ENCODE data around the gene NDUFAF5.
"Not testable (repeated sequence)": the region's sequence is repeated elsewhere in the genome, so short reads cannot be mapped to it uniquely, and the experiment has no call there.

The NDUFAF5 gene, protein sequence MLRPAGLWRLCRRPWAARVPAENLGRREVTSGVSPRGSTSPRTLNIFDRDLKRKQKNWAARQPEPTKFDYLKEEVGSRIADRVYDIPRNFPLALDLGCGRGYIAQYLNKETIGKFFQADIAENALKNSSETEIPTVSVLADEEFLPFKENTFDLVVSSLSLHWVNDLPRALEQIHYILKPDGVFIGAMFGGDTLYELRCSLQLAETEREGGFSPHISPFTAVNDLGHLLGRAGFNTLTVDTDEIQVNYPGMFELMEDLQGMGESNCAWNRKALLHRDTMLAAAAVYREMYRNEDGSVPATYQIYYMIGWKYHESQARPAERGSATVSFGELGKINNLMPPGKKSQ

DNA sequence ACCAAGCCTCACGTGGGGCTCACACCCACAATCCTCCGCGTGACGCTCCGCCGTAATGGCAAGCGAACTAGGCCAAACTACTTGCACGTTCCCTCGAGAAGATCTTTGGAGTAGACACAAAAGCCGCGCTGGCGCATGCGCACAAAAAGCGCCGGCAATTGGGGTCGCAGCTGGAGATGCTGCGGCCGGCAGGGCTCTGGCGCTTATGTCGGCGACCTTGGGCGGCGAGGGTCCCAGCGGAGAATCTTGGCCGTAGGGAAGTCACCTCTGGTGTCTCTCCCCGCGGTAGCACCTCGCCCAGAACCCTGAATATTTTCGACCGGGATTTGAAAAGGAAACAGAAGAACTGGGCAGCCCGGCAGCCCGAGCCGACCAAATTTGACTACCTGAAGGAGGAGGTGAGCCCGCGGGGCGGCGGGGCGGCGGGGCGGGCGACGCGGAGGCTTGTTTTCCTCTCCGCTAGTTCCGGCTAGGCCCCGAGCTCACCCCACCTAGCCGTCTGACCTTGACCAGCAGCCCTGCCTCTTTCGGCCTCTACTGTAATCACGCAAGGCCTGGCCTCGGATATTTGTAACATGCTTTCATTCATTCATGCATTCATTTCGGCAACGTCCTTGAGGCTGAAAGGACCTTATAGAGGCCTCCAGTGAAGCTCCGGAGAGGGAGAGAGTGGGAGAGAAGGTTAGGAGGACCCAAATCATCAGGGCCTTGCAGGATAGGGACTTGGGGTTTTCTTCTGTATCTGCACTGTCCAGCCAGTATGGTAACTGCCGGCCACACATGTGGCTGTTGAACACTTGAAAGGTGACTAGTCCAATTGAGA, at the start of gene NDUFAF5, which contains the start of gene ESF1:
Gene NDUFAF5 (plus strand): TSS at position 136 of the 823 bp plus-strand sequence. CDS start 41 bp downstream, at position 177.
Gene ESF1 (minus strand): TSS at position 27 of the 823 bp plus-strand sequence. CDS start 1,779 bp downstream, outside the sequence.
- DNase-seq (ENCODE audit: low spot score) = peak; percentile 92

DNA sequence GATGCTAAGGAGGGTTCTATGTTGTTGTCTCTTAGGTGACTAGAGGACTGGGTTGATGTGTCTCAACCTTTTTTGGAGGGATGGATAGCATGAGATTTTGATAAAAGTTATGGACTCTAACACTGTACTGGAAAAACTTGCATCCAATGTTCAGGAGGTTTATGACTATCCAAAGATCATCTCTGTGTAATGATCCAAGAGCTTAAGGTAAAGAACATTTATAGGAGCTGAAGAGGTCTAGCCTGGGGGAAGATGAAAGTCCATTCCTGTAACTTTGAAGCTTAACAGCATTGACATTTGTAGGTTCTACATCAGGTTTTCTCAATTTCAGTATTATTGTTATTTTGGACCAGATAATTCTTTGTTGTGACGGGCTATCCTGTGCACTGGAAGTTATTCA, 49.0 kb upstream of the NDUFAF5 start:
- no peak for DNase-seq (ENCODE audit: low spot score)

DNA sequence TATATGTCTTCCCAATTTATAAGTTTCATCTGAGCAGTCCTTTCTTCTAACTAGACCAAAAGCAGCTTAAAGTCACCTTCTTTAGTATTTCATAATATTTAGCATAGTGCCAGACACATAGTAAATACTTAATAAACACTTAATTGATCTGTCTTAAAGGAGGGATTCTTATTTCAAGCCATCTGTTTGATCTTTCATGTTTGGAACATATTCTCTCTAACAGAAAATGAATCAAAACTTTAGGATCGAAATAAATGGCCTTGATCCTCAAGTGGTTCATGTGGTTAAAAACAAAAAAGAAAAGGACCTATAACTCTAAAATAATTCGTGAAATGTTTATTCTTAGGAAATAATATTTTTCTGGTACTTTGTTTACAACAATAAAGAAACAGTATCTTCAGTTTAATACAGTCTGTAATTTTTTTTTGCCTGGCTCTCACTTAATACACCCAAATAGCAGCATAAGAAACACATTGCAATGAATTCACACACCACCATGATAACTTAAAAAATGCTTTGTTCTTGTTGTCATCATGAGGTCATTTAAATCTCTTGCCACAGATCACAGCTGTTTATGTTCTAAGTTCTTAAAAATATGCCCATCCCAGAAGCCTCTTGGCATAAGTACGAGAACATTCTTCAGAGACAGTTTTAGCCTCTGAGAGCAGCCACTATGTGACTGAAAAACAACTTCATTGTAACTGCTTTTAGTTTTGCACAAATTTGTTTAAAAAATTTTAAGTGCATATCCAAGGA, 48.2 kb upstream of the NDUFAF5 start:
- no peak for DNase-seq (ENCODE audit: low spot score)

DNA sequence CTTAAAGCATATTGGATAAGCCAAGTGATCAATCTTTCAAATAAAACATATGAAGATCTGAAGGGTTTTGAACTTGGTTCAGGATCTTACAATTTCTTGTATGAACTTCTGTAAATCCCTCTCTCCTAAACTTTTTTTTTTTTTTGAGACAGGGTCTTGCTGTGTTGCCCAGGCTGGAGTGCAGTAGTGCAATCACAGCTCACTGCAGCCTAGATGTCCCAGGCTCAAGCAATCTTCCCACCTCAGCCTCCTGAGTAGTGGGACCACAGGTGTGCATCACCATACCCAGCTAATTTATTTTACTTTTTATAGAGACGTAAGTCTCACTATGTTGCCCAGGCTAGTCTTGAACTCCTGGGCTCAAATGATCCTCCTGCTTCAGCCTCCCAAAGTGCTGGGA, 46.6 kb upstream of the NDUFAF5 start:
- DNase-seq (ENCODE audit: low spot score) = not testable (repeated sequence)

DNA sequence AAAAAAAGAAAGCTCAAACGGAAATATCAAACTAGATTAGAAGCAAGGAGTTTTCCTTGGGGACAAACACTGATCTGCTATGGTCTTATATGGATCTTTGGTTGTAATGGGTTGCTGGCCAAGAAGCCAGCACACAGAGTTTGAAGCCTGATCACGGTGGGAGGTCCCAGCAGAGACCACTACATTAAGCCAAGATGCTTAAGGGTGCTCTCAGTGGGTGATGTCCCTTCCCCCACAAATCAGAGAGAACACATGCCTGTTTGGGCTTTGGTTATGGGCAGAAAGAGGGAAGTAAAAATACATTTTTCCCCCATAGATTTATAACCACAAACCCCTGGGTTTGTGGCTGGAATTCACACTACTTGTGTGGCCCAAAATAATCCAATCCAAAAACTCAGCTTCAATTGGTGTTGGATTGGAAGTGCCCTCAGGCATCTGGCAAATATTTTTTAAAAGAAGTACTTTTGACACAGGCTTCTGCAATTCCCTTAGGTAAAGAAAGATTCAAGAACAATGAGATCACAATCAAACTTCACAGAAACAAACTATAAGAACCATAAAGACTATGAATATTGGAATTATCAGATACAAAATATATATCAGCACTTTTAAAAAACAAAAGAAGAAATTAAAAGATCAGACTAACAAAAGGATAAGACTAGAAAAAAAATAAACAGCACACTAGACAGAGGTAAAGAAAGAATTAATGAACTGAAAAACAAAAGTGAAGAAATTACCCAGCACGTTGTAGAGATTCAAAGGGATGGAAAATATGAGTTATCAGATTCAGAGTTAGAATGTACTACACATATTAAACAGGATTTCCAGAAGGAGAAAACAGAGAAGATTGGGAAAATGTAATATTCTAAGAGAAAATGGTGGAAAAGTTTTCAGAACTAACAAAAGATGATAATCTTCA, 44.8 kb upstream of the NDUFAF5 start:
- no peak for DNase-seq (ENCODE audit: low spot score)

DNA sequence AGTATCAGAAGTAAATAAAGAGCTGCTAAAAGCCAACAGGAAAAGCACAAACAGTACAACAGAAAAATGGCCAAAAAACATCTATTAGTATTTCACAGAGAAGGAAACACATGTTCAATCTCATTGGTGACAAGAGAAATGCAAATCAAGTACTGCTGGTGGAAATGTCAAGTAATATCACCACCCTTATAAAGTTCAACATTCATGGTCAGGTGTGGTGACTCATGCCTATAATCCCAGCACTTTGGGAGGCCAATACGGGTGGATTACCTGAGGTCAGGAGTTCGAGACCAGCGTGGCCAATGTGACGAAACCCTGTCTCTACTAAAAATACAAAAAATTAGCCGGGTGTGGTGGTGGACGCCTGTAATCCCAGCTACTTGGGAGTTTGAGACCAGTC, 42.9 kb upstream of the NDUFAF5 start:
- DNase-seq (ENCODE audit: low spot score) = no peak

DNA sequence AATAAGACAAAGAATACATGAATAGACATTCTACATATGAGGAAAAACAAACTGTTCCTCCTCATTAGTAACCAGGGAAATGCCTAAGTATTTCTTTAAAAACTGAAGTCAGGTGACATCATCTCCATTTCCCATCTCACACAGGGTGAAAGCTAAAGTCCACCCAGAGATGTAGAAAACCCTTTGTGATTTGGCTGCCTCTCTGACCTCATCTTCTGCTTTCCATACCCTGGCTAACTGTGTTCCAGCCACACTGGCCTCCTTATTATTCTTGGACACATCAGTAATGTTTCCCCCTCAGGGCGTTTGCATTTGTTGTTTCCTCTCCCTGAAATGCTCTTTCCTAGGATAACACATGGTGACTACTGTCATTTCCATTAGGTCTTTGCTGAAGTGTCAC, 40.5 kb upstream of the NDUFAF5 start:
- DNase-seq (ENCODE audit: low spot score) = no peak

DNA sequence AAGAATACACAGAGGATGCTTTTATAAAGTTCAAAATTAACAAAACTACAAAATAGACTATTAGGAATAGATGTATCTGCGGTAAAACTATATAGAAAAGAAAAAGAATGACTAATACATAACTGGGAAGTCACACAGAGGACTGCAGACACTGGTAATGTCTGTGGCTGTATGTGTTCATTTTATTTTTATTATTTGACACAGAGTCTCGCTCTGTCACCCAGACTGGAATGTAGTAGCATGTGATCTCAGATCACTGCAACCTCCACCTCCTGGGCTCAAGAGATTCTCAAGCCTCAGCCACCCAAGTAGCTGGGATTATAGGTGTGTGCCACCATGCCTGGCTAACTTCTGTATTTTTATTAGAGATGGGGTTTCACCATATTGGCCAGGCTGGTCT, 39.0 kb upstream of the NDUFAF5 start:
- no peak for DNase-seq (ENCODE audit: low spot score)

DNA sequence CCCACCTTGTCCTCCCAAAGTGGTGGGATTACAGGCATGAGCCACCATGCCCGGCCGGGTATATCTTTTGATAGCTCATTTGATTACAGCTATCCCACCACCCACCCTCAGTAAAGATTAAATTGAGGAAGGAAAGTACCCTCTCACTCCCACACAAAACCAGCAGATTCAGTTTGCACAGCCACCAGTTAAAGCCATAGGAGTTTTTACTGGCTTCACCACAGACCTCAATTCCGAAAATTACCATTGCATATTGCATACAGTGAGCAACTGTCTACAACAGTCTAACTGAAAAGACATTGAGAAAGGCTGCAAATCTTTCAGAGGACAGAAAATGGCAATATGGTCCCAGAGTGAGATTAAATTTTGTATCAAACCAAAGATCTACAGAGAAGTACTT, 35.0 kb upstream of the NDUFAF5 start:
- no peak for DNase-seq (ENCODE audit: low spot score)

DNA sequence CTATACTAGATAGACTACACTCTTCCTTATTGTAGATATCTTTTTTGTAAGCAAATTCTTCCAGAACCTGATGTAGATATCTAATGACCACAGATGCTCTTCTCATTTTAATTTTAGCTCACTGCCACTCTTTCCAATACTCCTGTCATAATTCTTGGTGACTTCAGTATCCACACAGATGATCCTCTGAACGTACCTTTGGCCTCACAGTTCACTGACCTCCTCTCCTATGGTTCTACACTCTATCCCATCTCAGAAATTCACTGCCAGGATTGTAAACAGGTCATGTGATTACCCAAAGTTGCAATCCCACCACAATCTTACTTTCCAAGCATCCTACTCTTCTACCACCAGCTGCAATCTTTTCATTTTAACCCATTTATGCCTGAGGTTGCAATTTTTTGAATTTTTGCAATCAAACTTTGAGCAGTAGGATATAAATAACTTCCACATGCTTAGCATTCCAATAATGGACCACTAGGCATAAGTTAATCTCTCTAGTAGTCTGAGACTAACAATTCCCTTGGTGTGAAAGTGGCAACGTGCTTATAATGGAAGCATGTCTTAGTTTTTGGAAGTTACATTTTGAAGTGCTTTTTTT, 31.3 kb upstream of the NDUFAF5 start:
- no peak for DNase-seq (ENCODE audit: low spot score)

DNA sequence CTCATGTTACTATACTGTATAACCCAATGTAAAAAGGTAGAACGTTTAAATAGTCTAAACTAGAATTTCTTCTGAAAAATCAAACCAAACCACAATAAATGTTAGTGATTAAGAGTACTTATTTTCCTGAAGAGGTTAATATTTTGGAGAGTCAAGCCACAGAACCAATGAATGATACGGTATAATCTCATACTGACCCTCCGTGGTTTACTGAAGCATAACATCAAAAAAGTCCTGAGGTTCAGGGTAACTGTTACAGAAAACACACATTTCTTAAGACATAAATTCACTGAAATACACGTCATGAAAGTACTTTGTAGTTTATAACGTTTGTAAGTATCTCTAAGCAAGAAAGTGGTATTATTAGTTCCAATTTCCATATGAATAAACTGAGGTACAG, 29.0 kb upstream of the NDUFAF5 start:
- DNase-seq (ENCODE audit: low spot score) = no peak

DNA sequence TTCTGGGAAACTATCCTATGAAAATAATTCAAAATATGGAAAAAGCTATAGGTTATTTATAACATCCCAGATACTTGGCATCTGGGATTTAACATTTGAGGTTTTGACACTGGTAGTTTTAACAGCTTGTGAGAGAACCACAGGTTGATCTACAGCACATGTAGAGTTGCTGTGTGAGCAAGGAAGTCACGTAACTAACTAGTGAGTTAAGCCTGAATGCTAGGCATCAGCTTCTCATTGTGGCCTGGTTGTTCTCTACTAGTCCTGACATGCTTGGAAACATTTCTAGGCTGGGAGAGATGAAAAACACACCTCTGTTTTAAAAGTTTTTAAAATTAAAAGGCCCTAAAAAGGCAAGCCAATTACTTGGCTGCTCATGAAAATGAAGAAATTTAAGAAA, 28.3 kb upstream of the NDUFAF5 start:
- no peak for DNase-seq (ENCODE audit: low spot score)

DNA sequence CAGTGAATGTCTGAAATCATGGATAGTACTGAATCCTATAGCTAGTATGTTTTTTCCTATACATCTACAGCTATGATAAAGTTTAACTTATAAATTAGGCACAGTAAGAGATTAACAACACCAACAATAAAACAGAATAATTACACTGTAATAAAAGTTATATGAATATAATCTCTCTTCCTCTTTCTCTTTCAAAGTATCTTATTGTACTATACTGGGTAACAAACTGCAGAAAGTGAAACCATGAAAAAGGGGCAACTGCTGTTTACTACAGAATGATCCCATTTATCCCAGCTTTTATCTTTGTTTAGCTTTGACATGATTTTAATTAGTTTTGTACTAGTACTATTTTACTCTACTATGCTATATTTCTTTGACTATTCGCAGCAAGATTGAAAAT, 25.9 kb upstream of the NDUFAF5 start:
- DNase-seq (ENCODE audit: low spot score) = no peak

DNA sequence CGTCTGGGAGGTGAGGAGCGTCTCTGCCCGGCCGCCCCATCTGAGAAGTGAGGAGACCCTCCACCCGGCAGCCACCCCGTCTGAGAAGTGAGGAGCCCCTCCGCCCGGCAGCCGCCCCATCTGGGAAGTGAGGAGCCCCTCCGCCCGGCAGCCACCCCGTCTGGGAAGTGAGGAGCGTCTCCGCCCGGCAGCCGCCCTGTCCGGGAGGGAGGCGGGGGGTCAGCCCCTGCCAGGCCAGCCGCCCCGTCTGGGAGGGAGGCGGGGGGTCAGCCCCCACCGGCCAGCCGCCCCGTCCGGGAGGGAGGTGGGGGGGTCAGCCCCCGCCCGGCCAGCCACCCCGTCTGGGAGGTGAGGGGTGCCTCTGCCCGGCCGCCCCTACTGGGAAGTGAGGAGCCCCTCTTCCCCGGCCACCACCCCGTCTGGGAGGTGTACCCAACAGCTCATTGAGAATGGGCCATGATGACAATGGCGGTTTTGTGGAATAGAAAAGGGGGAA, 24.3 kb upstream of the NDUFAF5 start:
- DNase-seq (ENCODE audit: low spot score) = not testable (repeated sequence)

DNA sequence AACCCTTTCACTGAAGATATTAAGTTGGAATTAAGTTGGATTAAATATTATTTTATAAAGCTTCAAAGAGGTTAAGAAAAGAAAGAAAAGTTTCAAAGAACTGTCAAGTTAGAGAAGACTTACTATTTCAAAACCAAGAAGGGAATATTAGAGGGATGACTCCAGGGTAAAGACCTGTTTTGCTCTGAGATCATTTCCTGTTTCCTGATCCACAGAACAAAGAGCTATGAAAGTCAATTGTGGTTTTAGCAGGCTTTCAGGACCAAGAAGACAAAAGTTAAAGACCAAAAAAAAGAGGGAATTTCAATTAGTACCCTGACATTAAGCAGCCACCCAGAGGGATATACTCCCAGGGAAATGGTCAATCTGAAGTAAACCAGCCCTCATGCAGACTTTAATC, 19.5 kb upstream of the NDUFAF5 start:
- DNase-seq (ENCODE audit: low spot score) = no peak

DNA sequence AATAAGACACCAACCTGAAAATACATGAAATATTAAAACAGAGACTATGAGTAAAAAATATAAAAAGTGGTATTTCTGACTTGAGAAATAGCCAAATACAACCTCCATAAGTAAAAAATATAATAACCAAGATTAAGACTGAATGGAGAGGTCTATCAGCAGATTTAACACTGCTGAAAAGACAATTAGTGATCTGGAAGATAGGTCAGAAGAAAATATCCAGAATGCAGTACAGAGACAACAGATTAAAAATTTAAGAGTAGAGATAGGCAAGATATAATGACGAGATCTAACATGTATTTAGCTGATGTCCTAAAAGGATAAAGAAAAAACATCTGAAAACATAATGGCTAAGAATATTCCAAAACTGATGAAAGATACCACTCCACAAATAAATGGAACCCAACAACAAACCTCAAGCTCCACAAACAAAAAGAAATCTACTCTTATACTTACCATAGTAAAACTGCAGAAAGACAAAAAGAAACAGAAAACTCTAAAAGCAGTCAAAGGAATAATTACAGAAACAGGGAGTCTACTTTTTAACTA, 18.9 kb upstream of the NDUFAF5 start:
- no peak for DNase-seq (ENCODE audit: low spot score)

DNA sequence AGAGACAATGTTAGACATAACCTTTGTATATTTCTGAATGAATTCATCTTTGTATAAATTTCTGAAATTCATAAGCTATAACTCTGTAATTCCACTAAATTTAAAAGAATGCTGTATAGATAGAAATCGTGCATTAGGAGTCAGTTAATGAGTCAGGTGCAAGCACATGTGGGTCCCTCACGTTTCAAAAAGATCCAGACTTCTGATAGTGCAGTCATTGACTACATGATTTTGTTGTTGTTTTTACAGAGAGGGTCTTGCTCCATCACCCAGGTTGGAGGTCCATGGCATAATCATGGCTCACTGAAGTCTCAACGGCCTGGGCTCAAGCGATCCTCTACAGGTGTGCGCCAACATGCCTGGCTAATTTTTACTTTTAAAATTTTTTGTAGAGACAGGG, 14.7 kb upstream of the NDUFAF5 start:
- no peak for DNase-seq (ENCODE audit: low spot score)

DNA sequence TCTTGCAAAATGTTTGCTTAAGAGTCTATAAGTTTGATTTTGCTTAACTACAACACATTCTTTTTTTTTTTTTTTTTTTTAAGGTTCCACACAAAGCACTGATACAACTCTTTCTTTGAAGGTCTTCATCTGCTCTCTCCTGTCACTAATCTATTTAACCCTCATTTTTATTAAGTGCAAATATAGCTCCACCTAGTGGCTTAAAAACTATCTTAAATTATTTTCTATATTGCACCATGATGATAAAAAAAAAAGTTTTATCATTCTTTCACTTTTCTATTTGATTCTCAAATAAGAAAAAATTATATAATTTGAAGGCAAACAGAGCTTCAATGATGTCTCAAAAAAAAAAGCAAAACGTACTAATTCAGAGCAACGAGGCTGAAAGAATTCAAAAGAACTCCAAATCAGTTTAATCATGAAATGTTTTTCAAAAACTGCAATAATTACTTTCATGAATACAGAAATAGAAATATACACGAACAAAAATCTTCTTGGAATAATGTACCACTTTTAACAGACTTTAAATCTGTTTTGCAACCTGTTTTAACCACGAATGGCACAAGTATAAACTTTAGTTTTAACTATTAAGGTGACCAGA, 12.9 kb upstream of the NDUFAF5 start:
- peak; percentile 67 for DNase-seq (ENCODE audit: low spot score)

DNA sequence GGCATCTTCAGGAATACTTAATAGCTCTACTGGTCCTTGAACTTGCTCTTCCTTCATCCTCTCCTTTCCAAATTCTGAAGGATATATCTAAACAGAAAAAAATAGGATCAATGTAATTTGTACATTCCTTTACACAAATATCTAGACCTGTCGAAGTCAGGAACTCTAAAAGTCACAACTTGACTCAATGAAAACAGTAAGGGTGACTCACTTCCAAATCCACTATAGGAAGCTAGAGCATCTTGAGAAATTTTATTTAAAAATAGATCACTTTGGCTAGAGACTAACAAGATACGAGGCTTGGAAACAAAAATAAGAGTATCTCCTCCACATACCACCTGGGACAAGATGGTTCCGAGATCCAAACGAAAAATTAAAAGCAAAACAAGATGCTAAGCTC, 12.3 kb upstream of the NDUFAF5 start:
- DNase-seq (ENCODE audit: low spot score) = no peak

DNA sequence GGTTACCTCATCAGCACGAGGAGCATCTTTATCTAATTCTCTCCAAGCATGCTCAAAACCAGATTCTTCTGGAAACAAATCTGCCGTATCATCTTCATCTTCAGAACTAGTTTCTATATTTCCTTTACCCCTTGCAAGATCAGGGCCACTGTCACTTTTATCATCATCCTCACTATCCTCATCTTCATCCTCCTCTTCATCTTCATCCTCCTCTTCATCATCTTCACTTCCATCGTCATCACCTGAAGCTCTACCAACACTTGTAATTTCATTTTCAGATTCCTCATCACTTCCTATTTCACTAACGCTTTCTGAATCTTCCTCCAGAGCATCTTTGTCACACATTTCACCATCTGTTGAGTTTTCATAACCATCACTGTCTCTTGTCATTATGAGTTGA, 9.0 kb upstream of the NDUFAF5 start:
- no peak for DNase-seq (ENCODE audit: low spot score)
